Measurements from ENCODE around the gene LLCFC1.

- TF ChIP-seq CTCF (IDR thresholded peaks at IDR 0.05) (no peak), ZFX (IDR thresholded peaks at IDR 0.05; ENCODE audit: borderline replicate concordance) (no peak)
Observed at GRCh38 chr7:142916508-142916907, 22.8 kb upstream of the LLCFC1 start.
